Neural cell (in vitro differentiated cells): ENCODE measurements around the gene TMEM40.

Source experiments
- CTCF ChIP-seq: fragments of 450-650 bp; IDR thresholded peaks from 2 replicates; pipeline ENCODE4 v1.5.1; 2014; ENCODE audit warnings: antibody characterized with exemption, mild to moderate bottlenecking, moderate library complexity; ENCODE audit not compliant: poor library complexity, severe bottlenecking
- EZH2 ChIP-seq: fragments of 200-600, 300-800 bp; shearing (Covaris generic), sonication (generic); IDR thresholded peaks from 2 replicates; pipeline ENCODE4 v1.6.1; 2014; ENCODE audit warnings: antibody characterized with exemption, low read length, borderline replicate concordance, mild to moderate bottlenecking; ENCODE audit not compliant: insufficient read depth, poor library complexity, severe bottlenecking
- MXI1 ChIP-seq: fragments of 450-650 bp; conservative IDR thresholded peaks from 2 replicates; pipeline ENCODE4 v1.6.1; 2014; ENCODE audit warnings: antibody characterized with exemption, mild to moderate bottlenecking; ENCODE audit not compliant: poor library complexity, severe bottlenecking
- POLR2AphosphoS5 ChIP-seq: IDR thresholded peaks from 2 replicates; pipeline ENCODE4 v1.6.1; 2012
- REST ChIP-seq: IDR thresholded peaks from 2 replicates; pipeline ENCODE4 v1.6.1; 2012; ENCODE audit warnings: borderline replicate concordance

- TF ChIP-seq REST: no peak
- TF ChIP-seq POLR2AphosphoS5: no peak
- no peak for TF ChIP-seq CTCF
- TF ChIP-seq MXI1: no peak
- no peak for TF ChIP-seq EZH2
Measured at GRCh38 chr3:12803371-12803770, 44.3 kb upstream of the TMEM40 start.
